Aorta (tissue), 5 donors: Measurements from ENCODE around the gene CDC42SE1. TPM values are rescaled to one million over a fixed set of nuclear protein-coding genes. Genes with fewer than 3 reads are reported as not detected.
A peak's percentile ranks its signal among the peaks of the same experiment; 100 is the strongest.

Source experiments
- ATAC-seq: fragments of 200-7000 bp; cut with Tn5 transposase; one replicate; pipeline ENCODE4 v1.9.1; 2022; ENCODE audit warnings: moderate library complexity; ENCODE audit not compliant: low FRiP score
- DNase-seq, 2 donors: peaks; one replicate each; pipeline ENCODE4 v3.0.0-alpha.2; 2020
- H3K27ac ChIP-seq, 2 donors: one replicate each; pipeline ENCODE4 v1.5.1; 2013; ENCODE audit warnings: low read length in 2 of 2, mild to moderate bottlenecking in 2 of 2, moderate library complexity in 2 of 2, control low read depth in 1 of 2, inconsistent platforms in 1 of 2, low read depth in 1 of 2
- H3K27me3 ChIP-seq, 2 donors: one replicate each; pipeline ENCODE4 v1.6.1; 2013; ENCODE audit warnings: control low read depth in 1 of 2, low read length in 1 of 2, mild to moderate bottlenecking in 1 of 2, moderate library complexity in 1 of 2; ENCODE audit not compliant: insufficient read depth in 2 of 2, control insufficient read depth in 1 of 2
- H3K36me3 ChIP-seq, 2 donors: one replicate each; pipeline ENCODE4 v1.6.1; 2013; ENCODE audit warnings: control low read depth in 1 of 2, low read length in 1 of 2, mild to moderate bottlenecking in 1 of 2; ENCODE audit not compliant: insufficient read depth in 2 of 2, control insufficient read depth in 1 of 2
- H3K4me1 ChIP-seq, 2 donors: one replicate each; pipeline ENCODE4 v1.6.1; 2013; ENCODE audit warnings: low read length in 2 of 2, control low read depth in 1 of 2, mild to moderate bottlenecking in 1 of 2, moderate library complexity in 1 of 2; ENCODE audit not compliant: insufficient read depth in 2 of 2, control insufficient read depth in 1 of 2
- H3K4me3 ChIP-seq, 2 donors: one replicate each; pipeline ENCODE4 v1.5.1; 2013; ENCODE audit warnings: low read length in 2 of 2, control low read depth in 1 of 2, mild to moderate bottlenecking in 1 of 2
- H3K9me3 ChIP-seq: one replicate; pipeline ENCODE4 v1.6.1; 2013; ENCODE audit warnings: mild to moderate bottlenecking, low read length; ENCODE audit not compliant: control insufficient read depth
- WGBS, 2 donors: extraction: QIAGEN DNeasy Blood & Tissue Kit; methylation state at CpG; one replicate each; pipeline ENCODE4 v1.1.7; 2013; 5-methylcytosine and 5-hydroxymethylcytosine counted together
- intact Hi-C, 2 donors: fragments of 100-400 bp; cut with DNase I; formaldehyde crosslinking; loops; one replicate each; pipeline versions ENCODE4 v1.14.2 to v1.15.0; 2022
- polyA plus RNA-seq, 2 donors: library from polyadenylated mRNA; stranded (reverse); fragments of 200-250 nt; gene quantifications; one replicate each; pipeline ENCODE4 v1.2.3, GENCODE V29; 2013
- total RNA-seq, 2 donors: library from RNA; stranded (reverse); fragmentation: NEBNext Ultra II Directional; extraction: Animal tissue kit (Norgen Biotek cat#: 25700); gene quantifications; one replicate each; pipeline ENCODE4 v1.2.1, GENCODE V29; 2021
- donor health status: healthy with polysubstance abuse.
- donor health status: Bipolar disorder and iron deficiency.
- donor health status: DM: no; HTN: no; CAD: no.
- donor health status: DM: no; HTN: no; CAD: no.
- donor health status: DM: yes; HTN: yes; CAD: no.

CDC42SE1 gene
- total and polyA plus RNA-seq, 4 donors, result 30.1 to 102 (median 92.1) TPM

DNA sequence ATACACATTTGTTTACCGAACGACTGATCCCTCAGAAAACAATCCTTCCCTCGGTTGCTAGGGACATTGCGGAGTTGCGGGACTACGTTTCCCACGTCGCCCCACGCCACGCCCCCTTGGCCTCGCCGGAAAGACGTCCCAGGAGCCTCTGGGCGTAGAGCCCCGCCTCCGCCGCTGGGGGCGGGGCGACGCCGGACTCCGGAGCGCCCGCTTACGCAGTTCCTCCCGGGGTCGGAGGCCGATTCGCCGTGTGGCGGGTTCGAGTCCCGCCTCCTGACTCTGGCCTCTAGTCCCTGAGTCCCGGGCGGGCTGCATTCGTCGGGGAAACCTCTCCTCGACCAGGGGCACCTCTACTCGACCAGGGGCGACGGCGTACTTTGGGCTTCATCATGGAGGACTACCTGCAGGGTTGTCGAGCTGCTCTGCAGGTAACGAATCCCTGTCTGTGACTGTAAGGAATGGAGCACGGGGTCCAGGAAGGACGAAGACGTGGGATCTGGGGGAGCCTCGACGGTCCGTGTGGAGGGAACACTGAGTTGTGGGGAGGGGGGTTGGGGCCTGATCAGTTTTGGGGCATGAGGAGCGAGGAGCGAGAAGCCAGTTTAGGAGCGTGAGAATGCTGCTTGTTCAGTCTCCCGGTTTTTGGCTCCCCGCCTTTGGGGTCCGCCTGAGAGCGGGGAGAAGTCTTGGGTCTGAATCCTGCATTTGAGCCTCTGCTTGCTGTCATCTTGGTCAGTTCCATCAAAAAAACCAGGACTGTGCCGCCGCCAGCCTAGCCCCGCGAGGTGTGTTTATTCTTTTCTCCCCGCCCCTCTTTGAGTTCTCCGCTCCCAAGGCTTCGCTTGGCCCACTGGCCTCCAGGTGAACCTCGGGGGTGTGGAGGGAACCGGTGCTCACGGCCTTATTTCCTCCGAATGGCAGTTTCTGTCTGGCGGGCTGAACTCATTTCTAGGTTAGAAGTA lies 50.9 kb downstream of the CDC42SE1 start, which contains the start of gene PRUNE1:
Gene PRUNE1, plus strand, starts transcription at position 206 of the 962 bp plus-strand sequence. Its CDS starts 184 bp downstream, at position 390.
- WGBS, 2 donors, result 0 to 1% methylated on average over 67 to 69 of the region's 69 CpGs
- peaks cover 0 to 4% of the 10 kb centered on the region in 2 donors for H3K4me1 ChIP-seq

DNA sequence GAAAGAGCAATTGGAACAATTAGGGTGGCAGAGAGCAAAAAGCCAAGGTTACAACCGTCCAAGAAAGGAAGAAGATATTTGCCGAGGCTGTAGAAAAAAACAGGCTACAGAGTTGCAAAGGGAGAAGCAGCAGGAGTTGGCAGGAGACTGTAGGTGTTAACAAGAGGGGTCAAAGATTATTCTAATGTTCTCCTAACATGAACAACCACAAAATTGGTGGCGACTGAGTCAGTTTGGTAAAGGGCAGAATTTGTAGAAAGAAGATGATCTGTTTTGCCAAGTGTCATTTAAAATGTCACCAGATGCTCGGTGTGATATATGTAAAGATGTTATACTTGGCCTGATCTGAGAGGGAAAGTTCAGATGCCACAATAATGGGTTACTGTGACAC lies 51.6 kb downstream of the CDC42SE1 start:
- Histone ChIP-seq H3K36me3 (no peaks in the 10 kb centered on the region), H3K4me3 (no peak overlapping the region), H3K4me1 (peaks cover 0 to 2% of the 10 kb centered on the region in 2 donors), H3K9me3 (no peaks in the 10 kb centered on the region), H3K27ac (peak overlapping the region in 1 of 2 donors; percentile 90), H3K27me3 (no peaks in the 10 kb centered on the region)
- WGBS, 2 donors, result 5 to 8% methylated on average over 4 of the region's 4 CpGs
- intact Hi-C loops, result loop anchor here in 1 of 2 donors (5.0 kb wide), 2 partner anchors 36 to 49 kb away; partner anchors contain the start of genes CDC42SE1 and CERS2
- ATAC-seq, result no peak
- DNase-seq, result no peak

More for the DNA sequence above, 50.9 kb downstream of the CDC42SE1 start, which contains the start of gene PRUNE1:
- ATAC-seq (peak; percentile 97), DNase-seq (peak; percentile 99 to 100)
- intact Hi-C loops, result loop anchor here in 1 of 2 donors (5.0 kb wide), 2 partner anchors 36 to 49 kb away; partner anchors contain the start of genes CDC42SE1 and CERS2
- peak within 1 kb of the TSS in 1 of 2 donors; percentile 90 for H3K27ac ChIP-seq
- H3K4me3 ChIP-seq, result peak within 1 kb of the TSS; percentile 27 to 42
- H3K36me3 ChIP-seq, result no peaks in the 10 kb centered on the region
- no peaks in the 10 kb centered on the region for H3K9me3 ChIP-seq
- no peaks in the 10 kb centered on the region for H3K27me3 ChIP-seq

DNA sequence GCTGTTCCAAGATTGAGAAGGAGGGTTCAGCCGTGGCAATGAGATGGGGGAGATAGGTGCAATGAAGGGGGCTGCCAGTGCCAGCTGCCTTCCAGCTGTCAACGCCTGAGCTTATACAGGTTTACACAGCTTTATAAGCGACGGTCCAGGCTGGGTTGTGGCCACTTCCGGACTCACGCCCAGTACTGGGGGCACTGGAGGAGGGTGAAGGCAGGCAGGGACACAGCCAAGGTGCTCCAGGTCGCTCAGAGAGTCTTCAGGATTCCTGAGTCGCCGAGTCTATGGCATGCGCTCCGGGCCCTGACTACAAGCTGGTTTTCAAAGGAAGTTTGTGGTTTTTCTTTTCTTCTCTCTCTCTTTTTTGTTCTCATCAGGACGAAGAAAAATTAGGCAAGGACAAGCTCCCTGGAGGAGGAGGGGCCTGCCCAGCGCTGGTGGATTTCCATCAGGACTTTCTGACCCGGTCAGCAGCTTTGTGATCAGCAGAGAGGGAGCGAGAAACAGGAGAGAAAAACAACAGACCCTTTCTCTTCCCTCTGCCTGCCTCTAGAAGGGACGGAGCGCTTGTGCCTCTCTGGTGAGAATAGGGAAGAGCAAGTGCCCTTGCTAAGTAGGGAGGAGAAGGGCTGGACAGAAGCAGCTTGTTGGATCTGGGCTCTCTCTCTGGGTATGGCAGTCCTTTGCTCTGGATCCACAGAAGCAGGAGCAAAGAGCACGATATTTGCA lies 52.9 kb downstream of the CDC42SE1 start, which contains the start of gene MINDY1:
Gene MINDY1, minus strand, starts transcription at position 576 of the 726 bp plus-strand sequence. CDS start 4,285 bp downstream, outside the sequence.
- intact Hi-C loops, result loop anchor here in 1 of 2 donors (5.0 kb wide), 2 partner anchors 34 to 51 kb away; partner anchors contain the start of genes CDC42SE1 and CERS2
- ATAC-seq (peak; percentile 79), DNase-seq (peak; percentile 77)
- peak within 1 kb of the TSS; percentile 78 to 88 for H3K4me3 ChIP-seq
- H3K36me3 ChIP-seq, result no peaks in the 10 kb centered on the region
- no peaks in the 10 kb centered on the region for H3K9me3 ChIP-seq
- no peaks in the 10 kb centered on the region for H3K27me3 ChIP-seq
- WGBS, 2 donors, result 0 to 1% methylated on average over 18 of the region's 18 CpGs
- H3K4me1 ChIP-seq, result peaks cover 0 to 2% of the 10 kb centered on the region in 2 donors
- peak within 1 kb of the TSS in 1 of 2 donors; percentile 90 for H3K27ac ChIP-seq

DNA sequence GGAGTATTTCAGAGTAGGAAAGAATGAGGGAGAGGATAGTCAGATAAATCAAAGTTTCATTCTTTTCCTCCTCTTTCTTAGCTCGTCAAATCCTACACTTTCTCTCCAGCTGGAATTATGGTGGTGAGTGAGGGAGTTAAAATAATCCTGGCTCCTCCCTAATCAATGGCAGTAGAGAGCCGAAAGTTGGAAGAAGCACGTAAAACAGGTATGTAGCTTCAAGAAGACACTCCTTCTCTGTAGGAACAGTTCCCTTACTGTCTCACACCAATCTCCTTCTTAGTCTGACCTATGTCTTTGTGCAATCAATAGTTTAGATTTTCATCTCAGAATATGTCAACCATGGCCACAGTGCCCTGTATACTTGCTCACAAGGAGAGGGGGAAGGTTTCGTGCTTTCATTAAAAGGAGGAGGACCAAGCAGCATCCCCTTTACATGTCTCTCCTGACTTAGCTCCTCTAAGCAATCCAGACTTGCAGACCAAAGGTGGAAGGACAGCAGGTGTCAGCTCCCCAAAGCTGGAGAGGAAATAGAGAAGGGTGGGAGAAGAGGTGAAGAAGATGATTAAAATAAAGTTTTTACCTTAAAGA lies 53.6 kb downstream of the CDC42SE1 start:
- intact Hi-C loops, result loop anchor here in 1 of 2 donors (5.0 kb wide), 2 partner anchors 34 to 51 kb away; partner anchors contain the start of genes CDC42SE1 and CERS2
- 1% methylated on average over 4 of the region's 4 CpGs for WGBS, 2 donors
- Histone ChIP-seq H3K27ac (peak overlapping the region in 1 of 2 donors; percentile 29), H3K4me1 (peaks cover 0 to 2% of the 10 kb centered on the region in 2 donors), H3K36me3 (no peaks in the 10 kb centered on the region), H3K4me3 (peak overlapping the region; percentile 78 to 88), H3K27me3 (no peaks in the 10 kb centered on the region), H3K9me3 (no peaks in the 10 kb centered on the region)
- ATAC-seq, result no peak
- no peak for DNase-seq

DNA sequence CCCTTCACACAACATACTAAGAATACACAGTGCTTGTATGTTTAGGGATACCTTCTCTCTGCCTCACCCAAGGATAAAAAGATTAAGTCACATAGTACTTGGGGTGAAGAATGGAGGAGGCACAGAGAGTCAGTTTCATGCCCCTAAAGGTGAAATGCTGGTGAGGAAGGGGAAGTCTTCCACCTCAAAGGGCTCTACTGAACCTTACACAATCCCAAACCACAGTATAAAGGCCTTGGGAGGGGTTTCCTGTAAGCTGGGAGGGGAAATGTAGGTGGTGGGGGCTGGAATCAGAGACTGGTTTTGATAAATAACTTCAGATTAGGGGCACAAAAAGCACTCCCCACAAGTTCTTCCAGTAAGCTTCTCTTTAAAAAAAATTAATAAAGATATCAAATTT lies 56.2 kb downstream of the CDC42SE1 start:
- intact Hi-C loops, result no loop called here
- Histone ChIP-seq H3K27ac (no peak overlapping the region), H3K4me1 (peaks cover 0 to 2% of the 10 kb centered on the region in 2 donors), H3K4me3 (no peak overlapping the region), H3K27me3 (no peaks in the 10 kb centered on the region), H3K36me3 (no peaks in the 10 kb centered on the region), H3K9me3 (no peaks in the 10 kb centered on the region)
- no peak for ATAC-seq
- no peak for DNase-seq

DNA sequence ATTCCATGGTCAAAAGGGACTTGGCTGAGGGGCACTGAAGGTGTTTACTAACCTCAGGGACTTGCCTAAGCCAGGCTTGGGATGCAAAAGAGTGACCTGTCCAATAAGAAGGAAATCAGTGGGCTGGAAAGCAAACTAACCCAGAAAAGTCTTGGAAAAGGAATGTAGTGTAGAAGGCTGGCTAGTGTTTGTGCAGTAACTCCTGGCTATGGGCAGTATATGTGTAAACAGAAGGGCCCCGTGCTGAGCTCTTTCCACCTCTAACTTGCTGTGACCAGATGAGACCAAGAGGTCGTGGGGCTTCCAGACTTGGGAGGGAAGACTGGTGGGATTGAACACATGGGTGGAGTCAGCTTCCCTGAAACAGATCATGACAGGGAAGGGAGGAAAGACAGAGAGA lies 56.8 kb downstream of the CDC42SE1 start:
- Histone ChIP-seq H3K4me3 (no peak overlapping the region), H3K4me1 (peaks cover 0 to 2% of the 10 kb centered on the region in 2 donors), H3K27ac (no peak overlapping the region), H3K9me3 (no peaks in the 10 kb centered on the region), H3K27me3 (no peaks in the 10 kb centered on the region), H3K36me3 (peaks cover 0 to 5% of the 10 kb centered on the region in 2 donors)
- intact Hi-C loops, result loop anchor here in 1 of 2 donors (1.0 kb wide), 1 partner anchor 19 kb away; no protein-coding TSS in a partner anchor
- WGBS, 2 donors, result 17 to 29% methylated on average over 2 of the region's 2 CpGs
- no peak for ATAC-seq
- DNase-seq, result no peak

DNA sequence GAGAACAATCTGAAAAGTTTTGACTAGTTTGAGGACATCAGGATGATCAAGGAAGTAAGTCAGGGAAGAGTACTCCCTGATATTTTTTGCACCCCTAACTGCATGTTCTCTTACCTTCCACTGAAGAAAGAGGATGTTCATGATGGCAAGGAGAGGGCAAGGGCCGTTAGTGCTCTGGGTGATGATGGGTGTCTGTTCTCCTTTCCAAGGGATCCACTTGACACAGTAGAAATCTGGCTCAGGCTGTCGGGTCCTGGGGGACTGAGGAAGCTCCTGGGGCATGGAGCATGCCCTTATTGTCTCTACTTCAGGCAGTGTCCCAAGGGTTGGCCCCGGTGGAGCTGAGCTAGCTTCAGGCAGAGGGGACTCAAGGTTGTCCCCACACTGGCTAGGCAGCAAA lies 57.4 kb downstream of the CDC42SE1 start:
- intact Hi-C loops, result loop anchor here in 1 of 2 donors (1.0 kb wide), 1 partner anchor 19 kb away; no protein-coding TSS in a partner anchor
- DNase-seq, result no peak
- Histone ChIP-seq H3K4me1 (peaks cover 0 to 2% of the 10 kb centered on the region in 2 donors), H3K27me3 (no peaks in the 10 kb centered on the region), H3K9me3 (no peaks in the 10 kb centered on the region), H3K4me3 (no peak overlapping the region), H3K27ac (no peak overlapping the region), H3K36me3 (peaks cover 0 to 7% of the 10 kb centered on the region in 2 donors)
- WGBS, 2 donors, result 75 to 83% methylated on average over 3 of the region's 3 CpGs
- no peak for ATAC-seq

DNA sequence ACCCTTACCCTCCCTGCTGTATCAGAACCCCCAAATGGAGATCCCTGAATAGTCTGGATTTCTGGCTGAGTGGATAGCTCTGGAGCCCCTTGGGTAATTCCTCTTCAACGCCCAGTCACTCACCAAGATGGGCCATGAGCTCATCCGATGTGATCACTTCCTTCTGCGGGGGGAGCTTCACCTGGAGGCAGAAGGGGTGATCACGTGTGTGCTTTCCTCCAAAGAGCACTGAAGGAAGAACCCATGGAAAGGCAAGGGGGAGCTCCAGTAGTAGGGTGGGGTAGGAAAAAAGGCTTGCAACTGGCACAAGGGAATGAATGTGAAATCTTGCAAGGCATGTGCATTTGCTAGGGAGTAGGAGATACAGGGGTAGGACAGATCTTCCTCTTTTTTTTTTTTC lies 57.8 kb downstream of the CDC42SE1 start:
- intact Hi-C loops, result loop anchor here in 1 of 2 donors (1.0 kb wide), 1 partner anchor 18 kb away; no protein-coding TSS in a partner anchor
- 83% methylated on average over 4 of the region's 4 CpGs for WGBS, 2 donors
- Histone ChIP-seq H3K9me3 (no peaks in the 10 kb centered on the region), H3K27ac (no peak overlapping the region), H3K4me1 (peaks cover 0 to 2% of the 10 kb centered on the region in 2 donors), H3K36me3 (peaks cover 0 to 7% of the 10 kb centered on the region in 2 donors), H3K27me3 (no peaks in the 10 kb centered on the region), H3K4me3 (no peak overlapping the region)
- DNase-seq (no peak), ATAC-seq (no peak)
